GM15510 (cell line): ENCODE results near the gene F8.
"Not testable (repeated sequence)": the region's sequence is repeated elsewhere in the genome, so short reads cannot be mapped to it uniquely, and the experiment has no call there.

ENCODE experiments used
- POLR2A ChIP-seq: IDR thresholded peaks from 3 replicates; pipeline ENCODE4 v1.6.1; 2011; ENCODE audit warnings: borderline replicate concordance; ENCODE audit not compliant: insufficient read length; ENCODE audit errors: extremely low read depth

Gene F8

DNA sequence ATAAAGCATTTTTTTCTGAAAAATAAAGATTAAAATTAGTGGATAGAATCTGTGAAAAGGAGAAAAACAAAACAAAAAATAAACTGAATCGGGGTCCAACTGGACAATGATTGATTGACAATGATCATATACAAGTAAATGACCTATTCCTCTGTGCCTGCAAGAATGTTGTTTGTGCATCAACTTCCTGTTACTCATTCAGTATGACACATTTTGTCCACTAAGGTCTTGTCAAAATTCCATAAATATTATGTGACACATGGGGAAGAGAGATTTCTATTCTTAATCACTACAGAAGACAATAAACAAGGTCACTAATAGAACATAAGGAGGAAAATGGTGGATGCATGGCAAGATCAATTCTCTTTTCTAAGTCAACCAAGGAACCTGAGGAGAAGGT, 54.9 kb downstream of the F8 start:
- no peak for TF ChIP-seq POLR2A

DNA sequence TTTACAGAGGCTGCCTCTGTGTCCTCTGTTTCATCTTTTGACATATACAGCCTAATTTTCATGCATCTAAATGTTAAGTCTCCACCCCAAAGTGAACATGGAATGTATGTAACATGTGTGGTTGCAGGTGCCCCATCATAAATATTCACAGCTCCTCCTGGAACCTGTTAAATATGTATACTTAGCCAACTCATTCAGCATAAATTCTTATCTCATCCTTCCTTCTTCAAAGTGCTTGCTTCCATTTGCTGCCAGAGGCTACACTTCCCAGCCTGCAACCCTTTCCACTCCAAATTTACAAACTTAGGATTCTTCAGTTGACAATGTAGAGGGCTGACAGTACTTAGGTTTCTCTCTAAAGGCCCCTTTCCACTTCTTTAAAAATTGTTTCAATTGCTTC, 60.6 kb downstream of the F8 start:
- no peak for TF ChIP-seq POLR2A

DNA sequence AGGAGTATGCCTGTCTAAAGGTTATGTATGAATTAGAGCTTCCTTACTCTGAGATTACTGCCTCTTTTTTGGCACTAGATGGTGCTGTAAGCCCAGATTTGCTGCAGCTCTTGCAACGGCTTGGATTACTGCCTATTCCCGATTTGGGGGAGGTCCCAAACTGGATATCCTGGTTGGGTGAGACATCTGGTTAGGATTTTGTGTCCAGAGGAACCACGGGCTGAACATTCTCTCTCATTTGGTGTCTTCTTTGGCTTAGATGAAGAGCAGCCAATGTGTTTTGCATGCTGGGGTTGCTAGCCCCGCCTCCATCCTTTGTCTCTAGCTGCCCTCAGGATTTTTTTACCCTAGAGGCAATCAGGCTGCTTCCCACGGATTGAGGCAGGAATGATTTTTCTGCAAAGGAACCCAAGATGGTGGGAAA, 104.5 kb downstream of the F8 start:
- no peak for TF ChIP-seq POLR2A

DNA sequence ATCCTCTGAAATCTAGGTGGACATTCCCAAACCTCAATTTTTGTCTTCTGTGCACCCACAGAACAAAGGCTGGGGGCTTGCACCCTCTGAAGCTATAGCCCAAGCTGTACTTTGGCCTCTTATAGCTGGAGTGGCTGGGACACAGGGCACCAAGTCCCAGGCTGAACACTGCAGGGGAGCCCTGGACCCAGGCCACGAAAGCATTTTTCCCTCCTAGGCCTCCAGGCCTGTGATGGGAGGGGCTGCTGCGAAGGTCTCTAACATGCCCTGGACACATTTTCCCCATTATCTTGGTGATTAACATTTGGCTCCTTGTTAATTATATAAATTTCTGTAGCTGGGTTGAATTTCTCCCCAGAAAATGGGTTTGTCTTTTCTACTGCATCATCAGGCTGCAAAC, 108.5 kb downstream of the F8 start:
- TF ChIP-seq POLR2A = no peak

DNA sequence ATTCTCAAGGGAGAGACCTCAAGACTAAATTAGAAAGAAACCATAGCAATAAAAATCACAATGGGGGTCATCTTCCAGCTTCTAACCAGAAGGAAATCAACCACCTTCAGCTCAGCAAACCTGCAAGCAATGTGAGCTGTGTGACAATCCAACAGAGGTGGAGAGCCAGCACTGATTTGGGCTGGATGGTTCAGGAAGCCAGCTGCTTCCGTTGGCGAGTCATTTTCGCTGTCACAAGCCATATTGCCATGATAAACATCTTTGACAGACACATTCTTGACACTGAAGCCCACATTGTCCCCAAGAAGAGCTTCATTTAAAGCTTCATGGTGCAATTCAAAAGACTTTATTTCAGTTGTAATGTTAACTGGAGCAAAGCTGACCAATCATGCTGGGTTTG, 113.7 kb downstream of the F8 start:
- TF ChIP-seq POLR2A = no peak

DNA sequence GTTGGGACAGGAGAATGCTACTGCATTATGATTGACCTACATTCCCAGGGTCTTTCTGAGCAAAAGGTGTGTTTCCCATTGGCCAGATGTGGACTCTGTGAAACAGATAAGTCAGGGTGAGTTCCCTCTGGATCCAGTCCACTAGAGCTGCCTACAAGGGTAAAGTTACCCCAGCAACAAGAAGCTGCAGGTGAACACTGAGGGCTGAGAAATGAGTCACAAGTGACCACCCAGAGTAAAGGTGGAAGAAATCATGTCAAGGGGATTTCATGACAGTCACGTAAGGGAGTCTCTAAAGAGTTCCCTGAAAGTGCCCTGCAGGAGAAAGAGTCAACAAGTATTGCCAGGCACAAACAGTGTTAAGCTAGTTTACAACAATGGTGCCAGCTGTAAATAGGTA, 120.1 kb downstream of the F8 start:
- no peak for TF ChIP-seq POLR2A

DNA sequence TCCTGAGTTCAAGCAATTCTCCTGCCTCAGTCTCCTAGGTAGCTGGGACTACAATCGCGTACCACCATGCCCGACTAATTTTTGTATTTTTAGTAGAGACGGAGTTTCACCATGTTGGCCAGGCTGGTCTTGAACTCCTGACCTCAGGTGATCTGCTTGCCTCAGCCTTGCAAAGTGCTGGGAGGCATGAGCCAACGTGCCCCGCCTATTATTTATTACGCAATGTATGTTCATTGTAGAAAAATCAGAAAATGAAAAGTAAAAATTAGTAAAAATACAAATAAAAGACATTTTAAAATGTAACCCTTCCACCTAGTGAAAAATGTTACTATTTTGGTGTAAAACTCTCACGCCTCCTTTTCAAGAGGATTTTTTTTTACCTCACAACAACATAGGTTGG, 122.2 kb downstream of the F8 start:
- no peak for TF ChIP-seq POLR2A

DNA sequence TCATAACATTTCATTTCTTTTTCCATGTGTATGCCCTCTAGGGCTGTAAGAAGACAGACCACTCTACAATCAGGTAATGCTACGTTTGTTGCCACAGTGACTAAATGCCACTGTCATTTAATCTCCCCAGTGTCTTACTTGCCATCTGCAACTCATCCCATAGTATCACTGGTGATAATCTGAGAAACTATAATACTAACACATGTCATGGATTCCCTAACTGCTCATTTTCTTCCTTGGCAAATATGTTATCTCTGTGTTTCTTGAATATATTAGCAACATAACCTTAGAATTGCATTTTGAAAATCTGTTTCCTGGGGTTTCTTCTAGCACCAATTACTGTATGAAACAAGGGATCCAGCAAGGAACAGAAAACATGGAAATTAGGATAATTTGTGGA, 130.2 kb downstream of the F8 start:
- no peak for TF ChIP-seq POLR2A

DNA sequence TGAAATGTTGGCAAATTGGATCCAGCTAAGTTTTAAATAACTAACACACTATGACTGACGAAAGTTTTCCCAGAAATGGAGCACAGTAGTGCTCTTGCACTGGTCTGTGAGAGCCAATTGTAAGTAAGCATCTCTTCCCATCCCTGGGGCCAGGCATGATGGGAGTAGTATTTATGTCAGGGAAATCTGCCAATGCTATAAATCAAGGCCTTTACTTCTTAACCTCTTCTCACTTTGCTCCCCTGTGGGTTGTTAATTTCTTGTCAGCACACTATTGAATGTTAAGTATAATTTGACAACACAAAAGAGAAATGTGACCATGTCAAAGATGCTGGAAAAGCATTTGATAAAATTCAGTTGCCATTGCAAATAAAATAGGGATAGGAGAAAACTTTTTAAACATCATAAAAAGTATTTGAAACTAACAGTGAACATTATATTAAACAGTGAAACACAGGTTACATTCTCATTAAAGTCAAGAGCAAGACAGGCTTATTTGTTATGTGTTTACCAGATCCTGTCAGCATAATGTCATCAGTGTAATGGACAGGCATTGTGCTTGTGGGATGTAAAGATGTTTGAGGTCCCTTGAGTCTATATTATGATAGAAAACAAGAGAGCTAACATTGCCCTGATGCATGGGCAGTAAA, 131.4 kb downstream of the F8 start:
- TF ChIP-seq POLR2A = no peak

DNA sequence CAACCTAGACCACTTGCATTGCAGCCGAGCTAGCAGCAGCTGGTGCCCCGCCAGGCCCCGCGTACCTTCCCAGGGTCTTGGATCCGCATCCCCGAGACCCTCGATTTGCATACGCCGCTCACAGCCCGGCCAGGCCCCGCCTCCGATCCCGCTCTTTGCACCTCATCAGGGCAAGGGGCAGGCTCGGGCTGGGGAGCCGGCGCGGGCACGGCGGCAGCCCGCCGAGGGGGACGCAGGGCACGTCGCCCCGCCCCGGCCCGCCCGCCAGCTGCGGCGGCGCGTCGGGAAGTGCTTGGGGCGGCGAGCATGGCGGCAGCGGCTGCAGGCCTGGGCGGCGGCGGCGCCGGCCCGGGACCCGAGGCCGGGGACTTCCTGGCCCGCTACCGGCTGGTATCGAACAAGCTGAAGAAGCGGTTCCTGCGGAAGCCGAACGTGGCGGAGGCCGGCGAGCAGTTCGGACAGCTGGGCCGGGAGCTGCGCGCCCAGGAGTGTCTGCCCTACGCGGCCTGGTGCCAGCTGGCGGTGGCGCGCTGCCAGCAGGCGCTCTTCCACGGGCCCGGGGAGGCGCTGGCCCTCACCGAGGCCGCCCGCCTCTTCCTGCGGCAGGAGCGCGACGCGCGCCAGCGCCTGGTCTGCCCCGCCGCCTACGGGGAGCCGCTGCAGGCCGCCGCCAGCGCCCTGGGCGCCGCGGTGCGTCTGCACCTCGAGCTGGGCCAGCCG, 136.3 kb downstream of the F8 start, which contains the start of gene F8A1:
Gene F8A1 (plus strand): TSS at position 287 of the 720 bp plus-strand sequence. CDS start 20 bp downstream, at position 307.
- TF ChIP-seq POLR2A = not testable (repeated sequence)

DNA sequence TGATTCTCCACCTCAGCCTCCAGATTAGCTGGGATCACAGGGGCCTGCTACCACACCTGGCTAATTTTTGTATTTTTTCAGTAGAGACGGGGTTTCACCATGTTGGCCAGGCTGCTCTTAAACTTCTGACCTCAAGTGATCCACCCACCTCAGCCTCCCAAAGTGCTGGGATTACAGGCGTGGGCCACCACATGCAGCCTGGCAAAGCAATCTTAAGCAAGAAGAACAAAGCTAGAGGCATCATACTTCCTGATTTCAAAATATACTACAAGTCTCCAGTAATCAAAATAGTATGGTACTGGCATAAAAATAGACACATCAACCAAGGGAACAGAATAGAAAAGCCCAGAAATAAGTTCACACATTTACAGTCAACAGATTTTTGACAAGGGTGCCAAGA, 149.2 kb downstream of the F8 start:
- TF ChIP-seq POLR2A = no peak

DNA sequence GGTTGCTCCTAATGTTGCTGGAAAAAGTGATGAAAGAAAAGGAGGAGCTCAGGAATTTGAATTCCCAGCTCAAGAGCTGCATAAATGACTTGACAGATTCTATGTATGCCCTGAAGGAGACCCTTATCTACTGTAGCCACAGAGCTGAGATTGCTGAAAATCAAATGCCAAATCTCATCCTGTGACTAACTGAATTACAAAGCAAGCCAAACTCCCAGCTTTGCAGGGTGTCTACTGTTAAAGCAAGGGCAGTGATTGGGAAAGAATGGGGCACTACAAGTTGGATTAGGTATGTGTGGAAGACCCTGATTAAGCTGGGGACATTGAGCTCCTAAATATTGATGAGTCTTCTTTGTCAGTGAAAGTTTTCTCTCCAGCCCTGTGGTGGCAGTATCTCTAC, 167.3 kb downstream of the F8 start:
- no peak for TF ChIP-seq POLR2A

DNA sequence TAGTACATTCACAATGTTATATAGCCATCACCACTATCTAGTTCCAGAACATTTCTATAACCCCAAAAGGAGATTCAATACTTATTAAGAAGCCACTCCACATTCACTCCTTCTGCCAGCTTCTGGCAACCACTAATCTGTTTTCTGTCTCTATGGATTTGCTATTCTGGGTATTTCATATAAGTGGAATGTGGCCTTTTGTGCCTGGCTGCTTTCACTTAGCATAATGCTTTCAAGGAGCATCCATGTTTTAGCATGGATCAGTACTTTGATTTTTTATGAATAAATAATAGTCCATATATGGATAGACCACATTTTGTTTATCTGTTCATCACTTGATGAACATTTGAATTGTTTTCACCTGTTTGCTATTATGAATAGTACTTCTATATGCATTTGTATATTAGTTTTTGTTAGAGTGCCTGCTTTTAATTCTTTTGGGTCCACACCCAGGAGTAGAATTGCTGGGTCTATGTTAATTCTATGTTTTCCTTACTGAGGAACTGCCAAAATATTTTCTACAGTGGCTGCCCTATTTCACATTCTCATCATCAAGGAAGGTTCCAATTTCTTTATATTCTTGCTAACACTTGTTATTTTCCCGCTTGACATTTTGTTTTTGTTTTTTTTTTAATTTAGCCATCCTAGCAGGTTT, 171.4 kb downstream of the F8 start:
- TF ChIP-seq POLR2A = no peak

DNA sequence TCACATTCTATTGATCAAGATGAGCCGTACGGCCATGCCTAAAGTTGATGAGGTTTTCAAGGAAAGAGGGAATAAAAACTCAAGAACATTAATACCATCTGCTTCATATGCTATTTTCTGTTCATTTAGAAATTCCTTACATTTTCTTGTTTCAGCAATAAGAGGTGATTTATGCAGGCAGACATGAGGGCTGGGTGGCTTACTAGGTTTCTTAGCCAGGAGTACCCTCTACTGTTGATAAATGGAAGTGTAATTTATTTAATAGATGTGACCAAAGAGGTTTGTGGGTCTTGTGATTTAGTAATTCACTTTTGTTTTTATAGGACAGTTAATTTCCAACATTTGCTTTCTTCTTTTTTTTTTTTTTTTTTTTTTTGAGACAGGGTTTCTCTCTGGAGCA, 181.7 kb downstream of the F8 start:
- no peak for TF ChIP-seq POLR2A

DNA sequence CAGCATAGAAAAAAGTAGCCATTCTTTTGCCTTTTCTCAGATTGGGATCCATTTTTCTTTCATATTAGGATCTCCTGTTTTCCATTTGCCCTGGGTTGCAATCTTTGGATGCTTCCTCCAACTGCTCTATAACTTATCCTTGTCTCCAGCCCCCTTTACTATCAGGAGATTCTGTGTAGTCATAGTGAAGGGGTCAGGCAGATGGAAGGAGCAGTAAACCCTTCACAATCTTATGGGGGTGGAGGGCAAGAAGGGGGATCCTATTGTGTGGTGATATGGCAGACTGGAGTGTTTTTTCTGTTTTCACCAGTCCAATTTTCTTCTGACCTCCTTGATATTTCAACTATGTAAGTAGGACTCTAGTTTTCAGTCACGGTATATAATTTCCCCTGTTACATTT, 186.4 kb downstream of the F8 start:
- TF ChIP-seq POLR2A = no peak

DNA sequence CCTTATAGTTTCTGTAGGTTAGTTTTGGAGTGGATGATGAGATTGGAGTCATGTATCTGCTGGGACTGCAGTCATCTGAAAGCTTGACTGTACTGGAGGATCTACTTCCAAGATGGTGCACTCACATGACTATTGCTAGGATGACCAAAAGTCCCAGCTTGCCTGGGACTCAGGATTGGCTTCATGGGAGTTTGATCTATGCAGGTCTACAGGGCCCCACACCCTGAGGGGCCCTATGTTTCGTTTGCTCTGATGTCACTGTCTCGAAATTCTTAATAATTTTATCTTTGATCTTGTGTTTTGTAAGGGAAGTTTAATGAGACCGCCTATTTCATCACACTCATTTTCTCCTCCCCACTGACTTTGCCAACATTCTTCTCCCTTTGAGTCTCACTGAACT, 188.0 kb downstream of the F8 start, which contains the start of gene SMIM9:
Gene SMIM9 (minus strand): TSS at position 101 of the 400 bp plus-strand sequence. CDS start 3,806 bp downstream, outside the sequence.
- no peak for TF ChIP-seq POLR2A
